Measurements from ENCODE around the gene RPS6KA6.

DNA sequence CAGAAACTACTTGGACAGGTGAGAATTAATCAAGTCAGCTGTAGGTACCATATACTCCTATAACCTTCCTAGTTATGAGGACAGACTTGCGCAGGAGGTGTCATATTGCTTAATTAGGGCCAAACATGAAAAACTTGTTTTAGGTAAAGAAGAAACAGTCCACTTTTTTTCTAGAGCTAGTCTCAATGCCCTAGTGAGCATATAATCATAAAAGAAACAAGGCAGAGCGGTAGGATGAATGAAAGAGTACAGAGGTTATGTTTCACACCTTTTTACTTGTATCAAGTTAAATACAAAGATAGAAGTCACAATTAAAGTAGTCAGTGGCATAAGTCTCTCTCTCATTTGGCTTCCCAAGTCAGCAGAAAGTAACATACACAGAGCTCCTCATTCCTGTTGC lies 88.9 kb downstream of the RPS6KA6 start:
- TF ChIP-seq GLI4 (tag by site-specific recombination; IDR thresholded peaks at IDR 0.05), result no peak
- no peak for TF ChIP-seq ZNF623 (tag by site-specific recombination; IDR thresholded peaks at IDR 0.05)
- TF ChIP-seq ZNF777 (tag by site-specific recombination; IDR thresholded peaks at IDR 0.05; ENCODE audit: borderline replicate concordance), result no peak
- no peak for TF ChIP-seq MZF1 (tag by site-specific recombination; IDR thresholded peaks at IDR 0.05; ENCODE audit: borderline replicate concordance)
- TF ChIP-seq, protein P1, sequence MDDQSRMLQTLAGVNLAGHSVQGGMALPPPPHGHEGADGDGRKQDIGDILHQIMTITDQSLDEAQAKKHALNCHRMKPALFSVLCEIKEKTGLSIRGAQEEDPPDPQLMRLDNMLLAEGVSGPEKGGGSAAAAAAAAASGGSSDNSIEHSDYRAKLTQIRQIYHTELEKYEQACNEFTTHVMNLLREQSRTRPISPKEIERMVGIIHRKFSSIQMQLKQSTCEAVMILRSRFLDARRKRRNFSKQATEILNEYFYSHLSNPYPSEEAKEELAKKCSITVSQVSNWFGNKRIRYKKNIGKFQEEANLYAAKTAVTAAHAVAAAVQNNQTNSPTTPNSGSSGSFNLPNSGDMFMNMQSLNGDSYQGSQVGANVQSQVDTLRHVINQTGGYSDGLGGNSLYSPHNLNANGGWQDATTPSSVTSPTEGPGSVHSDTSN (CRISPR knock-in tag; IDR thresholded peaks at IDR 0.05), result no peak
- TF ChIP-seq ZNF174 (tag by site-specific recombination; IDR thresholded peaks at IDR 0.05), result no peak
- TF ChIP-seq, protein P2, sequence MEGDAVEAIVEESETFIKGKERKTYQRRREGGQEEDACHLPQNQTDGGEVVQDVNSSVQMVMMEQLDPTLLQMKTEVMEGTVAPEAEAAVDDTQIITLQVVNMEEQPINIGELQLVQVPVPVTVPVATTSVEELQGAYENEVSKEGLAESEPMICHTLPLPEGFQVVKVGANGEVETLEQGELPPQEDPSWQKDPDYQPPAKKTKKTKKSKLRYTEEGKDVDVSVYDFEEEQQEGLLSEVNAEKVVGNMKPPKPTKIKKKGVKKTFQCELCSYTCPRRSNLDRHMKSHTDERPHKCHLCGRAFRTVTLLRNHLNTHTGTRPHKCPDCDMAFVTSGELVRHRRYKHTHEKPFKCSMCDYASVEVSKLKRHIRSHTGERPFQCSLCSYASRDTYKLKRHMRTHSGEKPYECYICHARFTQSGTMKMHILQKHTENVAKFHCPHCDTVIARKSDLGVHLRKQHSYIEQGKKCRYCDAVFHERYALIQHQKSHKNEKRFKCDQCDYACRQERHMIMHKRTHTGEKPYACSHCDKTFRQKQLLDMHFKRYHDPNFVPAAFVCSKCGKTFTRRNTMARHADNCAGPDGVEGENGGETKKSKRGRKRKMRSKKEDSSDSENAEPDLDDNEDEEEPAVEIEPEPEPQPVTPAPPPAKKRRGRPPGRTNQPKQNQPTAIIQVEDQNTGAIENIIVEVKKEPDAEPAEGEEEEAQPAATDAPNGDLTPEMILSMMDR (tag by site-specific recombination; IDR thresholded peaks at IDR 0.05), result no peak
- TF ChIP-seq SALL2 (tag by site-specific recombination; IDR thresholded peaks at IDR 0.05; ENCODE audit: borderline replicate concordance), result no peak
- no peak for TF ChIP-seq ZNF132 (tag by site-specific recombination; IDR thresholded peaks at IDR 0.05; ENCODE audit: borderline replicate concordance)

All from HEK293 (cell line).